Ascending aorta (tissue), 2 donors: ENCODE data around the gene INAFM1. TPM values are rescaled to one million over a fixed set of nuclear protein-coding genes. Genes with fewer than 3 reads are reported as not detected.
"Not testable (repeated sequence)": the region's sequence is repeated elsewhere in the genome, so short reads cannot be mapped to it uniquely, and the experiment has no call there.

ENCODE experiments used
- DNase-seq, 2 donors: peaks; one replicate each; pipeline ENCODE4 v3.0.0-alpha.2; 2019; ENCODE audit warnings: low spot score in 2 of 2
- H3K27ac ChIP-seq, 2 donors: fragments of 200-600 bp; sonication (generic); one replicate each; pipeline ENCODE4 v1.5.1; 2016 to 2017; ENCODE audit warnings: mild to moderate bottlenecking in 1 of 2
- H3K27me3 ChIP-seq: fragments of 200-600 bp; sonication (generic); one replicate; pipeline ENCODE4 v1.5.1; 2017
- H3K36me3 ChIP-seq, 2 donors: fragments of 200-600 bp; sonication (generic); one replicate each; pipeline ENCODE4 v1.5.1; 2016
- H3K4me1 ChIP-seq, 2 donors: fragments of 200-600 bp; sonication (generic); one replicate each; pipeline ENCODE4 v1.5.1; 2016 to 2017; ENCODE audit warnings: mild to moderate bottlenecking in 1 of 2
- H3K4me3 ChIP-seq, 2 donors: fragments of 200-600 bp; sonication (generic); one replicate each; pipeline ENCODE4 v1.5.1; 2016 to 2017; ENCODE audit warnings: mild to moderate bottlenecking in 1 of 2
- H3K9me3 ChIP-seq, 2 donors: fragments of 200-600 bp; sonication (generic); one replicate each; pipeline ENCODE4 v1.5.1; 2016
- CTCF ChIP-seq, 3 experiments: fragments of 200-600 bp in 2 of 3; fragments of 450-650 bp in 1 of 3; sonication (generic) in 2 of 3; IDR thresholded peaks; one replicate each; pipeline ENCODE4 v1.5.1; 2016 to 2019; ENCODE audit warnings: antibody characterized with exemption in 3 of 3, mild to moderate bottlenecking in 1 of 3, moderate library complexity in 1 of 3
- intact Hi-C: fragments of 100-400 bp; cut with DNase I; formaldehyde crosslinking; loops from one replicate; pipeline ENCODE4 v1.15.1; 2023
- total RNA-seq: library from RNA; depleted of rRNA; stranded (reverse); fragments of >200 nt; gene quantifications from one replicate; pipeline ENCODE4 v1.1.0, GENCODE V29; 2016

Gene INAFM1
- total RNA-seq, 1 donor from 2014 or later, result 33.7 TPM

- intact Hi-C loops, result loop anchor here (1.0 to 10.0 kb wide), 3 partner anchors 18 to 330 kb away; partner anchors contain the start of genes BBC3 and BICRA
- Histone ChIP-seq H3K4me3 (peak overlapping the region; percentile 77 to 87), H3K9me3 (no peaks in the 10 kb centered on the region), H3K27me3 (no peaks in the 10 kb centered on the region), H3K27ac (peak overlapping the region; percentile 88 to 99), H3K4me1 (peaks cover 7 to 41% of the 10 kb centered on the region in 2 donors), H3K36me3 (peaks cover 12 to 19% of the 10 kb centered on the region in 2 donors)
- peak in 1 of 2 donors; percentile 76 for DNase-seq
- no peak for TF ChIP-seq CTCF (IDR thresholded peaks at IDR 0.05)
Measured at GRCh38 chr19:47274891-47275761, 441 bp downstream of the INAFM1 start.

GRCh38 chr19:47275791-47276461 lies 1.2 kb downstream of the INAFM1 start:
- DNase-seq, result peak in 1 of 2 donors; percentile 80

GRCh38 chr19:47276513-47276912 lies 1.8 kb downstream of the INAFM1 start:
- peak overlapping the region; percentile 88 to 99 for H3K27ac ChIP-seq
- intact Hi-C loops, result loop anchor here (10.0 kb wide), 1 partner anchor 328 kb away; the partner anchor contains the start of gene BICRA
- H3K27me3 ChIP-seq, H3K36me3 ChIP-seq, DNase-seq, H3K9me3 ChIP-seq, H3K4me3 ChIP-seq: not testable (repeated sequence)
- H3K4me1 ChIP-seq, result peaks cover 7 to 48% of the 10 kb centered on the region in 2 donors

More at GRCh38 chr19:47275791-47276461, 1.2 kb downstream of the INAFM1 start:
- Histone ChIP-seq H3K4me1 (peaks cover 7 to 44% of the 10 kb centered on the region in 2 donors), H3K27ac (peak overlapping the region; percentile 88 to 99), H3K4me3 (peak overlapping the region; percentile 77 to 87), H3K36me3 (peaks cover 7 to 11% of the 10 kb centered on the region in 2 donors), H3K9me3 (no peaks in the 10 kb centered on the region), H3K27me3 (no peaks in the 10 kb centered on the region)
- no peak for TF ChIP-seq CTCF (IDR thresholded peaks at IDR 0.05)
- intact Hi-C loops, result loop anchor here (2.0 to 10.0 kb wide), 2 partner anchors 45 to 329 kb away; partner anchors contain the start of genes BBC3 and BICRA

- Histone ChIP-seq H3K4me3 (no peak overlapping the region), H3K27ac (peak overlapping the region; percentile 87 to 88), H3K36me3 (no peaks in the 10 kb centered on the region), H3K27me3 (no peaks in the 10 kb centered on the region), H3K9me3 (no peaks in the 10 kb centered on the region), H3K4me1 (peaks cover 3 to 45% of the 10 kb centered on the region in 2 donors)
- DNase-seq, result no peak
- peak in 2 of 3 experiments; percentile 23 to 26 for TF ChIP-seq CTCF (IDR thresholded peaks at IDR 0.05)
- intact Hi-C loops, result loop anchor here (10.0 kb wide), 1 partner anchor 415 kb away; no protein-coding TSS in a partner anchor
Measured at GRCh38 chr19:47280183-47280797, 5.6 kb downstream of the INAFM1 start.

- no peaks in the 10 kb centered on the region for H3K27me3 ChIP-seq
- no peak overlapping the region for H3K4me3 ChIP-seq
- intact Hi-C loops, result loop anchor here (10.0 kb wide), 1 partner anchor 411 kb away; no protein-coding TSS in a partner anchor
- H3K36me3 ChIP-seq, result no peaks in the 10 kb centered on the region
- H3K9me3 ChIP-seq, result no peaks in the 10 kb centered on the region
- no peak for DNase-seq
- no peak overlapping the region for H3K27ac ChIP-seq
- peaks cover 0 to 21% of the 10 kb centered on the region in 2 donors for H3K4me1 ChIP-seq
- no peak for TF ChIP-seq CTCF (IDR thresholded peaks at IDR 0.05)
Measured at GRCh38 chr19:47283405-47284059, 8.8 kb downstream of the INAFM1 start.
